Tibial artery (tissue), 4 donors: Measurements from ENCODE around the gene RNU6-9.
"Not testable (repeated sequence)": the region's sequence is repeated elsewhere in the genome, so short reads cannot be mapped to it uniquely, and the experiment has no call there.

Experiments used
- DNase-seq, 2 donors: peaks; one replicate each; pipeline ENCODE4 v3.0.0-alpha.2; 2019
- H3K27ac ChIP-seq, 2 donors: fragments of 200-600 bp; sonication (generic) in 1 of 2; 1 replicate in 1 of 2; 2 replicates in 1 of 2; pipeline ENCODE4 v1.5.1; 2018 to 2019; ENCODE audit warnings: mild to moderate bottlenecking in 1 of 2
- H3K27me3 ChIP-seq, 2 donors: fragments of 200-600 bp; sonication (generic) in 1 of 2; one replicate each; pipeline versions ENCODE4 v1.5.1 to v1.6.0; 2016 to 2019
- H3K36me3 ChIP-seq, 3 donors: fragments of 200-600 bp; sonication (generic) in 2 of 3; one replicate each; pipeline ENCODE4 v1.5.1; 2016 to 2019; ENCODE audit warnings: mild to moderate bottlenecking in 2 of 3
- H3K4me1 ChIP-seq, 4 donors: fragments of 200-600 bp; sonication (generic) in 2 of 4; 1 replicate in 3 of 4; 2 replicates in 1 of 4; pipeline ENCODE4 v1.5.1; 2016 to 2019
- H3K4me3 ChIP-seq, 2 donors: fragments of 200-600 bp; sonication (generic) in 1 of 2; 1 replicate in 1 of 2; 2 replicates in 1 of 2; pipeline ENCODE4 v1.5.1; 2018 to 2019; ENCODE audit warnings: mild to moderate bottlenecking in 2 of 2
- H3K9me3 ChIP-seq, 3 donors: fragments of 200-600 bp; sonication (generic) in 1 of 3; one replicate each; pipeline ENCODE4 v1.5.1; 2016 to 2019
- intact Hi-C: fragments of 100-400 bp; cut with DNase I; formaldehyde crosslinking; loops from one replicate; pipeline ENCODE4 v1.15.0; 2023; ENCODE audit warnings: low total_unique reads
- TF ChIP-seq, protein P1 (sequence below), 2 experiments: fragments of 200-600 bp in 1 of 2; fragments of 450-650 bp in 1 of 2; IDR thresholded peaks; one replicate each; pipeline ENCODE4 v1.5.1; 2017 to 2019; ENCODE audit warnings: antibody characterized with exemption in 2 of 2, mild to moderate bottlenecking in 1 of 2, moderate library complexity in 1 of 2

RNU6-9 gene

GRCh38 chr19:887072-887471 is 6.2 kb upstream of the RNU6-9 start:
- Histone ChIP-seq H3K4me3 (no peak overlapping the region), H3K9me3 (no peaks in the 10 kb centered on the region), H3K27ac (no peak overlapping the region), H3K36me3 (peaks cover 35 to 91% (median 78%) of the 10 kb centered on the region in 3 donors), H3K27me3 (no peaks in the 10 kb centered on the region), H3K4me1 (peaks cover 0 to 14% (median 5%) of the 10 kb centered on the region in 4 donors)
- intact Hi-C loops = no loop called here
- TF ChIP-seq, protein P1, sequence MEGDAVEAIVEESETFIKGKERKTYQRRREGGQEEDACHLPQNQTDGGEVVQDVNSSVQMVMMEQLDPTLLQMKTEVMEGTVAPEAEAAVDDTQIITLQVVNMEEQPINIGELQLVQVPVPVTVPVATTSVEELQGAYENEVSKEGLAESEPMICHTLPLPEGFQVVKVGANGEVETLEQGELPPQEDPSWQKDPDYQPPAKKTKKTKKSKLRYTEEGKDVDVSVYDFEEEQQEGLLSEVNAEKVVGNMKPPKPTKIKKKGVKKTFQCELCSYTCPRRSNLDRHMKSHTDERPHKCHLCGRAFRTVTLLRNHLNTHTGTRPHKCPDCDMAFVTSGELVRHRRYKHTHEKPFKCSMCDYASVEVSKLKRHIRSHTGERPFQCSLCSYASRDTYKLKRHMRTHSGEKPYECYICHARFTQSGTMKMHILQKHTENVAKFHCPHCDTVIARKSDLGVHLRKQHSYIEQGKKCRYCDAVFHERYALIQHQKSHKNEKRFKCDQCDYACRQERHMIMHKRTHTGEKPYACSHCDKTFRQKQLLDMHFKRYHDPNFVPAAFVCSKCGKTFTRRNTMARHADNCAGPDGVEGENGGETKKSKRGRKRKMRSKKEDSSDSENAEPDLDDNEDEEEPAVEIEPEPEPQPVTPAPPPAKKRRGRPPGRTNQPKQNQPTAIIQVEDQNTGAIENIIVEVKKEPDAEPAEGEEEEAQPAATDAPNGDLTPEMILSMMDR (IDR thresholded peaks at IDR 0.05) = no peak
- DNase-seq = no peak

- intact Hi-C loops = no loop called here
- peaks cover 0 to 19% (median 8%) of the 10 kb centered on the region in 4 donors for H3K4me1 ChIP-seq
- no peak for DNase-seq
- H3K9me3 ChIP-seq = no peaks in the 10 kb centered on the region
- no peaks in the 10 kb centered on the region for H3K27me3 ChIP-seq
- no peak overlapping the region for H3K4me3 ChIP-seq
- TF ChIP-seq, protein P1 (IDR thresholded peaks at IDR 0.05) = no peak
- H3K27ac ChIP-seq = no peak overlapping the region
- H3K36me3 ChIP-seq = peaks cover 33 to 86% (median 72%) of the 10 kb centered on the region in 3 donors
Observed at GRCh38 chr19:887599-887998, 5.7 kb upstream of the RNU6-9 start.

- H3K9me3 ChIP-seq = no peaks in the 10 kb centered on the region
- TF ChIP-seq, protein P1 (IDR thresholded peaks at IDR 0.05) = no peak
- intact Hi-C loops = no loop called here
- H3K27me3 ChIP-seq = no peaks in the 10 kb centered on the region
- H3K27ac ChIP-seq = no peak overlapping the region
- H3K36me3 ChIP-seq = peaks cover 29 to 74% (median 61%) of the 10 kb centered on the region in 3 donors
- H3K4me3 ChIP-seq = no peak overlapping the region
- no peak for DNase-seq
- peaks cover 0 to 22% (median 8%) of the 10 kb centered on the region in 4 donors for H3K4me1 ChIP-seq
Observed at GRCh38 chr19:888581-889385, 4.5 kb upstream of the RNU6-9 start.

- H3K4me1 ChIP-seq = peaks cover 0 to 24% (median 8%) of the 10 kb centered on the region in 4 donors
- H3K4me3 ChIP-seq = no peak overlapping the region
- no peak for DNase-seq
- intact Hi-C loops = no loop called here
- no peak overlapping the region for H3K27ac ChIP-seq
- no peaks in the 10 kb centered on the region for H3K27me3 ChIP-seq
- H3K9me3 ChIP-seq = no peaks in the 10 kb centered on the region
- TF ChIP-seq, protein P1 (IDR thresholded peaks at IDR 0.05) = no peak
- peaks cover 19 to 64% (median 51%) of the 10 kb centered on the region in 3 donors for H3K36me3 ChIP-seq
Observed at GRCh38 chr19:889662-890295, 3.5 kb upstream of the RNU6-9 start.

GRCh38 chr19:890831-891230 is 2.5 kb upstream of the RNU6-9 start:
- no peak overlapping the region for H3K4me3 ChIP-seq
- DNase-seq = no peak
- intact Hi-C loops = no loop called here
- peaks cover 8 to 53% (median 41%) of the 10 kb centered on the region in 3 donors for H3K36me3 ChIP-seq
- no peak overlapping the region for H3K27ac ChIP-seq
- H3K9me3 ChIP-seq = no peaks in the 10 kb centered on the region
- H3K4me1 ChIP-seq = peaks cover 0 to 24% (median 8%) of the 10 kb centered on the region in 4 donors
- no peaks in the 10 kb centered on the region for H3K27me3 ChIP-seq
- TF ChIP-seq, protein P1 (IDR thresholded peaks at IDR 0.05) = no peak

DNA sequence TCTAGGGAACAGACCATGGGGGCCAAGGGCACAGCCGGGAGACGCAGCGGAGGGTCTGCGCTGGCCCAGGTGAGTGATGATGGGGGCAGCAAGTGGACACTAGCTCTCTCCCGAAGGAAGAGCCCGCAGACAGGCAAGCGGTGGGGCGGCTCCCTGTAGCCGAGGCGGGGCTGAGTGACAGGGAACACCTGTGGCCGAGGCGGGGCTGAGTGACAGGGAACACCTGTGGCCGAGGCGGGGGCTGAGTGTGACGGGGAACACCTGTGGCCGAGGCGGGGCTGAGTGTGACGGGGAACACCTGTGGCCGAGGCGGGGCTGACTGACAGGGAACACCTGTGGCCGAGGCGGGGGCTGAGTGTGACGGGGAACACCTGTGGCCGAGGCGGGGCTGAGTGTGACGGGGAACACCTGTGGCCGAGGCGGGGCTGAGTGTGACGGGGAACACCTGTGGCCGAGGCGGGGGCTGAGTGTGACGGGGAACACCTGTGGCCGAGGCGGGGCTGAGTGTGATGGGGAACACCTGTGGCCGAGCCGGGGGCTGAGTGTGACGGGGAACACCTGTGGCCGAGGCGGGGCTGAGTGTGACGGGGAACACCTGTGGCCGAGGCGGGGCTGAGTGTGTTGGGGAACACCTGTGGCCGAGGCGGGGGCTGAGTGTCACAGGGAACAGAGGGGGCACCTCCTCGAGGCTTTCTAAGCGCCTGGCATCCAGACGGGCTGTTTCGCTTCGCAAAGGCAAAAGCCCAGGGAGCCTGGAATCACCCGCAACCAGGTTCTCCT is 1.7 kb upstream of the RNU6-9 start:
- H3K4me3 ChIP-seq = peak overlapping the region; percentile 62 to 87
- H3K9me3 ChIP-seq, DNase-seq, H3K27me3 ChIP-seq, intact Hi-C loops: not testable (repeated sequence)
- H3K4me1 ChIP-seq = peaks cover 0 to 24% (median 8%) of the 10 kb centered on the region in 4 donors
- H3K36me3 ChIP-seq = peaks cover 6 to 48% (median 33%) of the 10 kb centered on the region in 3 donors
- peak overlapping the region; percentile 79 to 94 for H3K27ac ChIP-seq
